ENCODE results near the gene CHMP4A. TPM values are rescaled to one million over a fixed set of nuclear protein-coding genes. Genes with fewer than 3 reads are reported as not detected.

Gene CHMP4A
- total RNA-seq, 6 experiments from 2014 or later, result 32.4 to 41.1 (median 38.8) TPM

GRCh38 chr14:24183014-24183481 is 30.2 kb downstream of the CHMP4A start:
- peaks cover 28% of the 10 kb centered on the region for H3K4me1 Mint-ChIP-seq (ENCODE audit: low read depth)

GRCh38 chr14:24182110-24182882 is 31.0 kb downstream of the CHMP4A start:
- H3K9me3 Mint-ChIP-seq, result no peaks in the 10 kb centered on the region
- TF ChIP-seq CTCF (IDR thresholded peaks at IDR 0.05), result no peak
- DNase-seq, result no peak
- no peak overlapping the region for H3K27ac Mint-ChIP-seq
- H3K36me3 Mint-ChIP-seq (ENCODE audit: low read depth), result peaks cover 23% of the 10 kb centered on the region
- peaks cover 21% of the 10 kb centered on the region for H3K4me1 Mint-ChIP-seq (ENCODE audit: low read depth)
- H3K27me3 Mint-ChIP-seq (ENCODE audit: insufficient read depth), result peaks cover 9% of the 10 kb centered on the region
- H3K4me3 Mint-ChIP-seq, result no peak overlapping the region

More at GRCh38 chr14:24183014-24183481, 30.2 kb downstream of the CHMP4A start:
- peaks cover 9% of the 10 kb centered on the region for H3K27me3 Mint-ChIP-seq (ENCODE audit: insufficient read depth)
- H3K9me3 Mint-ChIP-seq, result no peaks in the 10 kb centered on the region
- peaks cover 23% of the 10 kb centered on the region for H3K36me3 Mint-ChIP-seq (ENCODE audit: low read depth)
- DNase-seq, result no peak
- no peak for TF ChIP-seq CTCF (IDR thresholded peaks at IDR 0.05)
- H3K4me3 Mint-ChIP-seq, result no peak overlapping the region
- no peak overlapping the region for H3K27ac Mint-ChIP-seq

DNA sequence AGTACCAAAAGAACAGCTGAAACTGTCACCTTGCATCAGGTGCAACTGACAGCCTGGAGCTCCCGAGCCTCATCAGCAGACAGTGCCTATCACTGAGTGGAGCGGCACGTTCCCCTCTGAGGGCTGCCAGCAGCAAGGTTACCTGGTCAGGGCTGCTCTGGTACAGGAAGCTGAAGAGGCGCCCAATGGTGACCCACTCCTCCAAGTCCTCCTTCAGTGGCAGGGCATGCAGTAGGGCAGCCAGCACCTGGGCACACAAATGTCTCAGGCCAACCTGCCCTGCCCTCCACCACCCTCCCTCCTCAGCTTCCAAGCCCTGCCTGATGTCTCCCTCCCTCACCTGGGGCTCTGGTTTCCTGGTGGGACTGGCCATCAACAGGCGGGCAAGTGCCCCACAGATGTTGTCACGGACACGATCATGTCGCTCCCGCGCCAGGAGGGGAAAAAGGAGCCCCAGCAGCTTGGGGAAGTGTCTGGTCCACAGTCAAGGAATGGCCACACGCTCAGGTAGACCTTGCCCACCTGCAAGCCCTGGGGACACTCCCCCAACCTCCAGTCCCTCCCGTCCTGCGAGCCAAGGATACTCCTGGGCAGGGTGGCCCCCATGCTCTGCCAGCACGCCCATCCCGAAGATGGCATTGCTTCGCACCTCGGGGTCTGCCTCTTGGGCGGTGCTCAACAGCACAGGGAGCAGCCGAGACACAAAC is 31.8 kb downstream of the CHMP4A start:
- H3K9me3 Mint-ChIP-seq, result no peaks in the 10 kb centered on the region
- H3K27ac Mint-ChIP-seq, result no peak overlapping the region
- no peak overlapping the region for H3K4me3 Mint-ChIP-seq
- TF ChIP-seq CTCF (IDR thresholded peaks at IDR 0.05), result no peak
- peaks cover 18% of the 10 kb centered on the region for H3K36me3 Mint-ChIP-seq (ENCODE audit: low read depth)
- no peak for DNase-seq
- H3K4me1 Mint-ChIP-seq (ENCODE audit: low read depth), result peaks cover 16% of the 10 kb centered on the region
- H3K27me3 Mint-ChIP-seq (ENCODE audit: insufficient read depth), result peaks cover 10% of the 10 kb centered on the region

DNA sequence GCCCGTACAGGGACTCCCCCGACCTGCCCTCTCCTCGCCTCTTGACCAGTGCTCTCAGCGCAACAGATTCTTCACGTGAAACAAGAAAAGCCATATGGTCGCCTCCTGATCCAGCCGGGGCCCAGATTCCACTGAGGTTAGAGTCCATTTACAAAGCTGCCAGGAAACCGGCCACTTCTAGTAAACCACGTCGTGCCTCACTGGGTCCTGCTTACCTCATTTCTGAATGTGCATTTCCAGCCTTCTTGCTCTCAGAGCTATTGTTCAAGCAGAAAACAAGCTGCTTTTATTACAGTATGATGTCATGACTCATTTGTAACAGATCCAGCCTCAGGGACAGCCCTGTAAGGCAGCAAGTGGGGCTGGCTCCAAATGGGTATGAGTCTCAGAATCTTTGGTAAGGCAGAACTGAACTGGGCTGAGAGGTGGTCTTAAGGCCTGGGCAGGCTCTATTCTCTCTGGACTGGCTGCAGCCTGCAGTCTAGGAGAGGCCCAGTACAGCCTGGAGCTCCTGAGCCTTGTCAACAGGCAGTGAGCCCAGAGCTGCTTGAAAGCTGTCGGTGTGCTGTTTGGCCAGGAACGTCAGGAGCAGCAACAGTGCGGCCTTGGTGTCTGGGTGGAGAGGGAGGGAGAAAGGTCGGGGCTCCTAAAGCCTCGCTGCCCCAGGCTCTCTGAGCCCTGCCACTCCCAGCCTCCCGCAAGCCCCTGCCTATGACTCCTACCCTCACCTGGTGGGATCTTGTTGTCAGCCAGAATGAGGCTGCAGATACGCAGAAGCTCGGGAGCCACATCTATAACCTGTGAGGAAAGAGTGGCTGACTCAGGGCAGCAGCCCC is 33.1 kb downstream of the CHMP4A start:
- peak; percentile 83 for DNase-seq
- peaks cover 16% of the 10 kb centered on the region for H3K4me1 Mint-ChIP-seq (ENCODE audit: low read depth)
- peak overlapping the region; percentile 88 for H3K27ac Mint-ChIP-seq

More for the DNA sequence above, 33.1 kb downstream of the CHMP4A start:
- H3K4me3 Mint-ChIP-seq, result no peak overlapping the region
- peaks cover 18% of the 10 kb centered on the region for H3K36me3 Mint-ChIP-seq (ENCODE audit: low read depth)
- H3K9me3 Mint-ChIP-seq, result no peaks in the 10 kb centered on the region
- H3K27me3 Mint-ChIP-seq (ENCODE audit: insufficient read depth), result peaks cover 10% of the 10 kb centered on the region
- no peak for TF ChIP-seq CTCF (IDR thresholded peaks at IDR 0.05)
